GM21360 (cell line): ENCODE results near the gene TRPM2.
"Not testable (repeated sequence)": the region's sequence is repeated elsewhere in the genome, so short reads cannot be mapped to it uniquely, and the experiment has no call there.

ENCODE experiments used
- ATAC-seq: cut with Tn5 transposase; IDR thresholded peaks from one replicate; pipeline ENCODE4 v1.9.1; 2021; ENCODE audit warnings: mild to moderate bottlenecking, moderate library complexity; ENCODE audit not compliant: unreplicated experiment

Gene TRPM2

GRCh38 chr21:44351535-44352252 lies 1.7 kb upstream of the TRPM2 start:
- ATAC-seq, result no peak

GRCh38 chr21:44352253-44352860 lies 1.1 kb upstream of the TRPM2 start:
- no peak for ATAC-seq

- no peak for ATAC-seq
These were observed 582 bp downstream of the TRPM2 start for GRCh38 chr21:44354001-44354405.

- no peak for ATAC-seq
These were observed 1.7 kb downstream of the TRPM2 start for GRCh38 chr21:44354775-44355771.

- no peak for ATAC-seq
These were observed 2.7 kb downstream of the TRPM2 start for GRCh38 chr21:44356160-44356559.

DNA sequence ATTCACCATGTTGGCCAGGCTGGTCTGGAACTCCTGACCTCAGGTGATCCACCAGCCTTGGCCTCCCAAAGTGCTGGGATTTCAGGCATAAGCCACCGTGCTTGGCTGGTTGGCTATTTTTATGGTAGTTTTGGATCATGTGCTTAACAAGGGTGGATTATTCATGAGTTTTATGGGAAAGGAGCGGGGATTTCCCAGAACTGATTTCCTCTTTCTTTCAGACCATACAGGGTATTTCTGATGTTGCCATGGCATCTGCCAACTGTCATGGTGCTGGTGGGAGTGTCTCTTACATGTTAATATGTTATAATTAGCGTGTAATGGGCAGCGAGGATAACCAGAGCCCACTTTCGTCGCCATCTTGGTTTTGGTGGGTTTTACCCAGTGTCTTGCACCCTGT lies 3.2 kb downstream of the TRPM2 start:
- ATAC-seq, result no peak

- no peak for ATAC-seq
These were observed 3.8 kb downstream of the TRPM2 start for GRCh38 chr21:44357064-44357837.

- ATAC-seq, result no peak
These were observed 6.0 kb downstream of the TRPM2 start for GRCh38 chr21:44359396-44359795.

- no peak for ATAC-seq
These were observed 6.7 kb downstream of the TRPM2 start for GRCh38 chr21:44360159-44360558.

DNA sequence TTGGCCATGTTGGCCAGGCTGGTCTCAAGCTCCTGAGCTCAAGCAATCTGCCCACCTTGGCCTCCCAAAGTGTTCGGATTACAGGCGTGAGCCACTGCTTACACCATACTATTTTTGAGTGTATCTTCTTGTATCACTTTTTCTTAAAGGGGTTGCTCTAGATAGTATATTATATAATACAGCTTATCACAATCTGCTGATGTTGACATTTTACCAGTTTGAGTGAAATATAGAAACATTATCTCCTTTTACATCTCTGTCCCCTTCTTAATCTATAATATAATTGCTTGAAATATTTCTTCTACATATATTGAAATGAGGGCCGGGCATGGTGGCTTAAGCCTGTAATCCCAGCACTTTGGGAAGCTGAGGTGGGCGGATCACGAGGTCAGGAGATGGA lies 8.5 kb downstream of the TRPM2 start:
- ATAC-seq, result not testable (repeated sequence)

DNA sequence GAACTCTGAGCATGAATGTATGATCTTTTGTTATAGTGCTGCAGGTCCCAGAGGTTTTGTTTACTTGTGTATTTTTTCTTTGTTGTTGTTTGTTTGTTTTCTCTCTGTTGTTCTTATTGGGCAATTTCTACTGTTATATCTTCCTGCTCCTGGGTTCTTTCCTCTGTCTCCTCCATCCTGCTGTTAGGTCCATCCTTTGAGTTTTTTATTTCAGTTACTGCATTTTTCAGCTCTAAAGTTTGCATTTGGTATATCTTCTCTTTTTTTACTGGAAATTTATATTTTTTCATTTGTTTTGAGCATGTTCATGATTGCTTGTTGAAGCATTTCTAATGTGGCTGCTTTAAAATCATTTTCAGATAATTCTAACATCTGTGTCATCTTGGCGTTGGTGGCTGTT lies 9.9 kb downstream of the TRPM2 start:
- ATAC-seq, result no peak

DNA sequence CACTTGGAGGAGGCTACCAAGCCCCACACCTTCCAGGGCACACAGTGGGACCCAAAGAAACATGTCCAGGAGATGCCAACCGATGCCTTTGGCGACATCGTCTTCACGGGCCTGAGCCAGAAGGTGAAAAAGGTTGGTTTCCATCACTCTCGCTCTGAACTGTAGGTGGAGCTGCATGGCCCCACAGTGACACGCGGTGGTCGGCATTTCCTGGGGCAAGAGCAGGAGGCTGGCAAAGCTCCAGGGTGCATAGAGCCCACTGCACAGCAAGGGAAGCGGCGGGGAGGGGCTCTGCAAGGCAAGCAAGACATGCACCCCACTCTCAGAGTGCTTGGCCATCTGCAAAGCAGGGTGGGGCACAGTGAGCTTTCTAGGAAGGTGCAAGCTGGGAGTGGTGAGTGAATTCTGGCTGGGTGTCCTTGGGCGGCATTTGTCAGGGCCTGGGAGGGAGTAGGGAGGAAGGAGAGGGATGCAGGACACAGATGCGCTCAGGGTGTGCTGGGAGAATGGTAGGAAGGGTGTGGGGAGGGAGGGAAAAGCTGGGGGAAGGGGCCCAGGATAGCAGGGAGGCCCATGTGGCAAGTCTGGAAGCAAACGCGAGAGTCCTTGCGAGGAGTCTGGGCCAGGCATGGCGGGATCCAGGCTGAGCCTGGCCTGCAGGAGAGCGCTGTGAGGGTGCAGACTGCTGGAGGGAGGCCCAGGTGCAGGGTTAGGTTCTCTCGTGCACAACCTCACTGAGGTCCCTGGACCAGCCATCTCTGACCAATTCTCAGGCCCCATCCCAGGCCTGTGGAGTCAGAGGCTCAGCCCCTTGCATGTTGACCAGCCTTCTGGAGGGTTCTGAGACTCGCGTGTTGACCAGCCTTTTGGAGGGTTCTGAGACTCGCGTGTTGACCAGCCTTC lies 11.0 kb downstream of the TRPM2 start:
- no peak for ATAC-seq

DNA sequence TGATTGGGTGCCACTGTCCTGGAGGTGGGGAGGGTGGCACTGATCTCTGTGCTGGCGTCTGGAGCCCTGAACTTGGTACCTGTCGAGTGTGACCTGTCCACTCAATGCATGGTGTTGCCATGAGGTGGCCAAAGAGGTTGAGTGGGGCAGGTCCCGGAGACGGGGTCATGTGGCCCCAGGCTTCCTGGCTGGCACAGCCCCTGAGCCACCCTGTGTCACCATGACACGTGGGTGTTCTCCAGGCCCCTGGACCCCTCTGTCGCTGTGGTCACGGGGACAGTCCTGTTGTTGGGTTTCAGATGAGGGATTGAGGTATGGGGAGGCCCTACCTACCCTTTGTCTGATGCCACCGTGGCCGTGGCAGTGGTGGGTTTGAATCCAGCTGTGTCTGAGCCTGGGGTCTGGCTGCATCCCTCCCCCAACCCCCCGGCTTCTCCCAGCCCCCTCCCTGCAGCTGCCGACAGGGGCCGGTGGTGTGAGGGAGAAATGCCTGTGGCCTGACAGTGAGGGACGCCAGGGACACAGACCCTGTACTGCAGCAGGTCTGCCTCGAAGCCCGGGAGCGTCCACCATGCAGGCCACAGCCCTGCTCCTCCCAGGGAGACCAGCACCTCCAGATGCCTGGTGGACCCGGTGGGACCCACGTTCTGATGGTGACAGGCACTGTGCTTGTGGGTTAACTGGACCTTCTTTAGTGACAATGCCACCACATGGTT lies 12.0 kb downstream of the TRPM2 start:
- no peak for ATAC-seq

GRCh38 chr21:44365967-44366585 lies 12.7 kb downstream of the TRPM2 start:
- no peak for ATAC-seq

- ATAC-seq, result no peak
These were observed 13.3 kb downstream of the TRPM2 start for GRCh38 chr21:44366586-44367211.

GRCh38 chr21:44368711-44369446 lies 15.5 kb downstream of the TRPM2 start:
- no peak for ATAC-seq

DNA sequence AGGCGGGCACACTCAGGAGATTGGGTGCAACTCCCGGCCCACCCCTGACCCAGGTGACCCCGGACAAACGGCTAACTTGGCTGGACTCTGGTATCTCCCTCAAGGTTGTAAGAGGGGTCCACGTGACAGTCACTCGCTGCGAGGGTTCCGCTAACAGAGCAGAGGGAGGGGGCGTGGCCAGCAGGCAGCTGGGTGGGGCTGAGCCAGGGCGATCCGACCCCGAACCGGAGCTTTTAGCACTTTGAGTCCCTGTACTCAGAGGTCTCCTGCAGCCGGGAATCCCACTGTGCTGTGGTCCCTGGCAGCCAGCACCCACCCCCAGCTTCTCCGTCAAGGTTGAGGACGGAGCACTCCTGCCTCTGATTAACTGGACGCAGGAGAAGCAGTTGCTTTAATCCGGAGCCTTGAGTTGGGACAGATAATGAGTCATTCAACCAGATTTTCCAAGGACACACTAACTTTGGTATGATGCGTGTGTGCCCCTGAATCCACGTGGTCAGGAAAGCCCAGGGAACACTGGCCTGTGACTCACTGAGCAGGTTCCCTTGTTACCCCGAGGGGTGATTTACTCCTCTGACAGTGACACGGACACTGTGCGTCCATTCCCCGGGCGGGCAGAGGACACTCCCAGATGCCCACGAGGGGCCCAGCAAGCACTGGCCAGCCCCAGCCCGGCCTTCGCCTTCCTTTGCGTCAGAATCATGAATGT lies 16.8 kb downstream of the TRPM2 start:
- no peak for ATAC-seq
